Epithelial cell of esophagus (primary cell): ENCODE data around the gene BTF3.
"Not testable (repeated sequence)": the region's sequence is repeated elsewhere in the genome, so short reads cannot be mapped to it uniquely, and the experiment has no call there.

Source experiments
- DNase-seq: peaks from one replicate; pipeline ENCODE4 v3.0.0; 2010; ENCODE audit warnings: low read depth
- H3K4me3 ChIP-seq: 2 replicates; pipeline ENCODE4 v1.5.1; 2011; ENCODE audit warnings: mild to moderate bottlenecking, low read length, control low read depth
- CTCF ChIP-seq: IDR thresholded peaks from 2 replicates; pipeline ENCODE4 v1.5.1; 2011; ENCODE audit warnings: low read depth, mild to moderate bottlenecking, low read length, control low read depth, inconsistent platforms; ENCODE audit not compliant: insufficient read depth; ENCODE audit errors: missing control alignments

BTF3 gene

GRCh38 chr5:73472116-73472515 is 26.1 kb upstream of the BTF3 start:
- no peak for DNase-seq
- TF ChIP-seq CTCF = no peak
- H3K4me3 ChIP-seq = no peak overlapping the region

GRCh38 chr5:73480500-73480899 is 17.7 kb upstream of the BTF3 start:
- TF ChIP-seq CTCF = no peak
- H3K4me3 ChIP-seq = no peak overlapping the region
- no peak for DNase-seq

GRCh38 chr5:73482383-73483136 is 15.7 kb upstream of the BTF3 start:
- H3K4me3 ChIP-seq = no peak overlapping the region
- DNase-seq = no peak
- TF ChIP-seq CTCF = no peak

- H3K4me3 ChIP-seq = no peak overlapping the region
- DNase-seq = no peak
- no peak for TF ChIP-seq CTCF
These were observed 14.6 kb upstream of the BTF3 start for GRCh38 chr5:73483676-73484075.

- TF ChIP-seq CTCF = no peak
- no peak overlapping the region for H3K4me3 ChIP-seq
- DNase-seq = no peak
These were observed 13.7 kb upstream of the BTF3 start for GRCh38 chr5:73484511-73484910.

GRCh38 chr5:73485715-73486114 is 12.5 kb upstream of the BTF3 start:
- no peak overlapping the region for H3K4me3 ChIP-seq
- TF ChIP-seq CTCF = no peak
- no peak for DNase-seq

- no peak for TF ChIP-seq CTCF
- DNase-seq = no peak
- H3K4me3 ChIP-seq = no peak overlapping the region
These were observed 11.9 kb upstream of the BTF3 start for GRCh38 chr5:73486119-73486899.

- not testable (repeated sequence) for DNase-seq, H3K4me3 ChIP-seq
These were observed 11.0 kb upstream of the BTF3 start for GRCh38 chr5:73487257-73487656.
